HG02588 (cell line): Measurements from ENCODE around the gene EIF4G1.
A peak's percentile ranks its signal among the peaks of the same experiment; 100 is the strongest.

Experiments
- ATAC-seq: cut with Tn5 transposase; IDR thresholded peaks from one replicate; pipeline ENCODE4 v1.9.1; 2021; ENCODE audit warnings: mild to moderate bottlenecking, moderate library complexity; ENCODE audit not compliant: unreplicated experiment

Gene EIF4G1

GRCh38 chr3:184349563-184350470 is 35.4 kb downstream of the EIF4G1 start:
- ATAC-seq: no peak

GRCh38 chr3:184350618-184351017 is 36.2 kb downstream of the EIF4G1 start:
- no peak for ATAC-seq

GRCh38 chr3:184351511-184352148 is 37.2 kb downstream of the EIF4G1 start:
- no peak for ATAC-seq

- ATAC-seq: no peak
These were observed 37.9 kb downstream of the EIF4G1 start for GRCh38 chr3:184352149-184352785.

- ATAC-seq: no peak
These were observed 38.6 kb downstream of the EIF4G1 start for GRCh38 chr3:184352897-184353545.

GRCh38 chr3:184353546-184353941 is 39.1 kb downstream of the EIF4G1 start:
- no peak for ATAC-seq

- ATAC-seq: no peak
These were observed 39.8 kb downstream of the EIF4G1 start for GRCh38 chr3:184354121-184354728.

GRCh38 chr3:184354754-184355153 is 40.3 kb downstream of the EIF4G1 start:
- ATAC-seq: no peak

- no peak for ATAC-seq
These were observed 41.0 kb downstream of the EIF4G1 start for GRCh38 chr3:184355261-184356040.

GRCh38 chr3:184357248-184358123 is 43.1 kb downstream of the EIF4G1 start:
- ATAC-seq: no peak

- no peak for ATAC-seq
These were observed 43.8 kb downstream of the EIF4G1 start for GRCh38 chr3:184358124-184358767.

GRCh38 chr3:184358921-184359350 is 44.5 kb downstream of the EIF4G1 start:
- no peak for ATAC-seq

GRCh38 chr3:184359610-184360009 is 45.2 kb downstream of the EIF4G1 start:
- no peak for ATAC-seq

- no peak for ATAC-seq
These were observed 45.9 kb downstream of the EIF4G1 start for GRCh38 chr3:184360070-184360928.

- ATAC-seq: no peak
These were observed 46.6 kb downstream of the EIF4G1 start for GRCh38 chr3:184360929-184361531.

GRCh38 chr3:184361532-184361931 is 47.1 kb downstream of the EIF4G1 start, which contains the start of the genes CLCN2 and POLR2H:
TSS of gene CLCN2 (minus strand) at chr3:184361605. CDS start at chr3:184361479, 126 bp downstream.
TSS of gene POLR2H (plus strand) at chr3:184361710. CDS start at chr3:184363493, 1,783 bp downstream.
- ATAC-seq: peak; percentile 46
